ENCODE results near the gene GABBR2.
"Not testable (repeated sequence)": the region's sequence is repeated elsewhere in the genome, so short reads cannot be mapped to it uniquely, and the experiment has no call there.

Gene GABBR2

GRCh38 chr9:98684816-98685215, 23.9 kb downstream of the GABBR2 start:
- not testable (repeated sequence) for DNase-seq

GRCh38 chr9:98678244-98678842, 30.4 kb downstream of the GABBR2 start:
- DNase-seq: no peak

DNA sequence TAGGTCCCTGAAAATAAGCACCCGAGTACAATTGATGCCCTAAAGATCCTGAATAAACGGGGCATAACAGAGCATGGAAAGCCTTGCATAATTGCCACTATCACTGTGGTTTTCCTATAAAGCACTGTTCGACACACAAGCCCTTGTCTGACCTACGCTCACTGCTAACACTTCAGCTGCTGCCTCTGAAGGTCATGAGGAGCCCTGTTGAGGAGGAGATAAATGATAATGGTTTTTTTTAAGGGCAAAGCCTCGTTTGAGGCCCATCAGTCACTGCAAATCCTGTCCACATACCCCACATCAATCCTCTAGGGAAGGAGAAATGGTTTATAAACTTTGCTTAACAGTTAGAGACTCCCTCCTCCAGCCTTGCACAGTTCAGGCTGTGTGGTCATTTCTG, 35.1 kb downstream of the GABBR2 start:
- DNase-seq: no peak

- no peak for DNase-seq
These were observed 41.6 kb downstream of the GABBR2 start for GRCh38 chr9:98667005-98667640.

- DNase-seq: no peak
These were observed 43.2 kb downstream of the GABBR2 start for GRCh38 chr9:98665501-98665900.

GRCh38 chr9:98660541-98660940, 48.2 kb downstream of the GABBR2 start:
- no peak for DNase-seq

- DNase-seq: no peak
These were observed 49.8 kb downstream of the GABBR2 start for GRCh38 chr9:98658951-98659351.

DNA sequence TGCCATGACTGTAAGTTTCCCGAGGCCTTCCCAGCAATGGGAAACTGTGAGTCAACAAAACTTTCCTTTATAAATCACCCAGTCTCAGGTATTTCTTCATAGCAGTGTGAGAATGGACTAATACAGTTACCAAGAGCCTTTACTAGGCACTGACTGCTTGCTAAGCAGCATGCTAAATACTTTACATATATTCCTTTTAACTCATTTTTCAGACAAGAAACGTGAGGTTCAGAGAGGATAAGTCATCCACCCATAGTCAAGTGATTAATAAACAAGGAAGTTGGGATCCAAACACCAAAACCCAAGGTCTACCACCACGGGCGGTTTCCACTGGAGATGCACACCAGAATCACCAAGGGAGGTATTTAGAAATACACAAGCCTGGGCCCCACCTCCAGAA, 50.8 kb downstream of the GABBR2 start:
- DNase-seq: no peak

DNA sequence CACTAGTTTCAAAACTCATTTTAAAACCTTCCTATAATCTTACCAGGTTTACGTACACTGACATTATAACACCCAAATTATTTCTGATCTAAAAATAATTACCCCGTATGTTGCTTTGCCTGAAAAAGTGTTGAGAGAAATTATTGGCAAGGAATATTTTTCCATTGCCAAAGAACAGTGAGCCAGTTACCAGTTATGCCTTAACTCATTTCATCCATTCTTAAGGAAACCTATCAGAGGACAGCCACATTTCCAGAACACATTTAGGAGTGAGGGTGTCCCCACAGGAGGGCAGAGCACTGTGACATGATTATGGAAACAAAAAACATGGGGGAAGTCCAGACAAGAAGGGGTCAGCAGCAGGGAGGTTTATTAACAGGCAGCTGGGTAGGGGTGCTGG, 52.2 kb downstream of the GABBR2 start:
- no peak for DNase-seq

DNA sequence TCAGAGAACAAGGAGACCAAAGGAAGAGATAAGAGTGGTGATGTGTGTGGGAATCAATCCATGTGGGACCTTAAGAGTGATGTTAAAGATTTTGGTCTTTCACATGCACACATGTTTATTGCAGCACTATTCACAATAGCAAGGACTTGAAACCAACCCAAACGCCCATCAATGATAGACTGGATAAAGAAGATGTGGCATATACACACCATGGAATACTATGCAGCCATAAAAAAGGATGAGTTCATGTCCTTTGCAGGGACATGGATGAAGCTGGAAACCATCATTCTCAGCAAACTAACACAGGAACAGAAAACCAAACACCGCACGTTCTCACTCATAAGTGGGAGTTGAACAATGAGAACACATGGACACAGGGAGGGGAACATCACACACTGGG, 53.3 kb downstream of the GABBR2 start:
- not testable (repeated sequence) for DNase-seq

DNA sequence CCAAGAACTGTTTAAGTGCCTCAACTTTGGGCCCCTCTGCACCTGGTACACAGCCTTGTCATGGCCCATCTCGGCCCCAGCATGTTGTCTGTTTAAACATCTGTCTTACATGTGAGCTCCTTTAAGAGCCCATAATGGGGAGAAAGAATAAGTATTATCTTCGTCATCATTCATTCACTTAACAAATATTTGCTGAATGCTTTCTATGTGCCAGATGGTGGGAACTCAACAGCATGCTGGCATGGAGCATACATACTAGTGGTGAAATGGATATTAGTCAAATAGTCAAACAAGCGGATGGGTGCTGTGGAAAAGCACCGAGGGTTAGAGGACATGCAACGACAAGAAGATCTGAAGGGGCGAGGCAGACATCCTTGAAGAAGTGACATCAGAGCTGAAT, 54.5 kb downstream of the GABBR2 start:
- peak; percentile 92 for DNase-seq

DNA sequence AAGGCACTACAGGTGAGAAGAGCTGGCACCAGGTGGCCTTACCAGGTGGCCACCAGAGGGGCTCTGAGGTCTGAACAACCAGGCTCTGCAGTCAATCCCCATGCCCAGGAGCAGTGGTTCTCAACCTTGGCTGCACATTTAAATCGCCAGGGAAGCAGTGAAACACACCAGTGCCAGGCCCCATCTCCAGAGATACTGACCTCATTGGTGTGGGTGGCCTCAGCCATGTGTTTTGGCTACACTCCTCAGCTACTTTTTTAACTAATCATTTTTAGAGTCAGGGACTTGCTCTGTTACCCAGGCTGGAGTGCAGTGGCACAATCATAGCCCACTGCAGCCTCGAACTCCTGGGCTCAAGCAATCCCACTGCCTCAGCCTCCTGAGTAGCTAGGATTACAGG, 56.0 kb downstream of the GABBR2 start:
- no peak for DNase-seq

DNA sequence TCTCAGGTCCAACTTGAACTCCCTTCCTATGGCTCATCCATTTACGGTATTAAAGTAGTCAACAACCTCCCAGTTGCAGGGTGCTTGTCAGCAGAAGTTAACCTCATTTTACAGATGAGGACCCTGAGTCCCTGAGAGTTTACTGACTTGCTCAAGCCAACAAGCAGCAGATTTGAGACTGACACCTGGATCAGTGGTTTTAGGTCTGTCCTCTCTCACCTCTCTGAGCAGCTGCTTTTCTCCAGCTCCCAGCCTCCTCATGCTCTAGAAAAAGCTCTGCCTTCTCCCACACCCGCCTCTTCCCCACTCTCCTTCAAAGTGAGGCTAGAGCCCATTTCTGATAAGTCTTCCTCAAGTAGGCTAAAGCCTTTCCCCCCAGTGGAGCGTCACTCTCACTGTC, 56.4 kb downstream of the GABBR2 start:
- DNase-seq: no peak

DNA sequence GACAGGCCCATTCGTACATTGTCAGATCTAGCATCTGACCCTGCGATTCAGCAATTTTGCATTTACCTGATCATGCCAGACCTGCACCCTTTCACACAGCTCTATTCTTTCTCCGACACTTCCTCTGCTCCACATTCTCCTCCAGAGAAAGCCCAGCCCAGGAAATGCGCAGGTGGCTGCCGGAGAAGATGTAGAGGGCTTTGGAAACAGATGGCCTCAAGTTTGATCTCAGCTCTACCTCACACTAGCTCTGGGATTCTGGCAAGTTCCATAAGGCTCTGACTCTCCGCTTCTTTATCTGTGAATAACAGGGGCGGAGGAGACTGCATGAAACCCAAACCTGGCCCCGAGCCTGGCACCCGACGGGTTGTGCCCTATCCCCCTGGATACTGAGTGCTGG, 61.5 kb downstream of the GABBR2 start:
- no peak for DNase-seq

GRCh38 chr9:98644011-98644410, 64.7 kb downstream of the GABBR2 start:
- DNase-seq: no peak

DNA sequence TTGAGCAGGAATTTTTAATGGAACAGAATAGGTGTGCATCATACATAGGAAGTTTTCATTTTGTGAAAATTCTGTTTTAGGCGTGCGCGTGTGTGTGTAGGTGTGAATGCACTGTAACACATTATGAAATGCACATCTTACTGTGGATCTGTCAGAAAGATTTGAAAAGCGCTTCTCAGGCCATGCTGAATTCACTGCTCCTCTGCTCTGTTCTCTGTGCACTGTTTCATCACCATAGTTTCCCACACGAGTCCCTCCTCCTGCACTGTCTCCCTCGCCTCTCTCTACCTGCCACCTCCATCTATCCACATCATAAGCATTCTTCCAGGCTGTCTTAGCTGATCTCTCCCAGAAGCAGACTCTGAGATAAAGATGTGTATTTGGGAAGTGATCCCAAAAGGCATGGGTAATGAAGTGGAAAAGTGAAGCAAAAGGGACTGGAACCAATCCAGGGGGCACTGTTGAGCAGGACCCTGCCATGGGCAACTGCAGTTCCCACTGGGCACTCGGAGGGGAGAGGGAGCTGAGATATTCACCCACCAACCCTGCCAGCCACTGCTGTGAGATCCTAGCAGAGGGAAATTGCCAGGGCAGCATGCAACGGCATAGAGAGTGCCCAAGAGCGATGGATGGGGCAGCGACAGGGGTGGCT, 65.9 kb downstream of the GABBR2 start:
- no peak for DNase-seq

- no peak for DNase-seq
These were observed 67.0 kb downstream of the GABBR2 start for GRCh38 chr9:98641695-98642094.

GRCh38 chr9:98640394-98640793, 68.3 kb downstream of the GABBR2 start:
- no peak for DNase-seq

- DNase-seq: no peak
These were observed 69.6 kb downstream of the GABBR2 start for GRCh38 chr9:98639133-98639532.

- no peak for DNase-seq
These were observed 71.4 kb downstream of the GABBR2 start for GRCh38 chr9:98637381-98637780.

DNA sequence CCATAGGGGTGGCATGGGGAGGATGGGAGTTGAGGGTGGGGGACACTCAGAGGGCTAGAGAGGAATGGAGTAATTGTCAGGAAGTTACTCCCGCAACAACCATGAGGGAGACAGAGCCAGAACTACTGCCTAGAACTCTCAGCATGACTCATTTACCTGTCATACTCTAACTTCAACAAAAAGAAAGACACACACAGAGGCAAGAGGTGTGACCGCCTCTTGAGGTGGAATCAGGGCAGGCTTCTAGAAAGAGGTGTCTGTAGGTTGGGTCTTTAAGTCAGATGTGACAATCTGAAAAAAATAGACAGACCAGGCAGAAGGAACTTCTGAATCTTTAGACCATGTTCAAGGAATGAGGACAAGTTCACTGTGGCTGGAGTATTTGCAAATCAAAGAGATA, 73.4 kb downstream of the GABBR2 start:
- no peak for DNase-seq

- no peak for DNase-seq
These were observed 73.9 kb downstream of the GABBR2 start for GRCh38 chr9:98634685-98635336.

DNA sequence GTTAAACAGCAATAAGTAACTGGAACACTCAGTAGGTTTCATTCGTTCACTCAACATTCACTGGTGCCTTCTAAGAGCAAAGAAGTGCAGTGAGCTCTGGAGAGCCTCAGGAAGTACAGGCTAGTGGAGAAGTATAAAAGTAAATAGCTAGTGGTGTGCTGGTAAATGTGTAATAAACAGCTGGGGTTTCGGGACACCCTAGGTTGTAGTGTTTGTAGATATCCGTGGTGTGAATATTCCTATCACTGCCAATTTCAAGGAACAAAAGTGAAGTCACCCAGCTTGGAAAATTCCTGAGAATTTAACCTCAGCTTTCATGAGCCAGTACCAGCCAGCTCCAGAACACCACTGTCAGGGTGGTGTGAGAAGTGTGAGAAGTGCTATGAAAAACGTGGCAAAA, 75.9 kb downstream of the GABBR2 start:
- DNase-seq: no peak

DNA sequence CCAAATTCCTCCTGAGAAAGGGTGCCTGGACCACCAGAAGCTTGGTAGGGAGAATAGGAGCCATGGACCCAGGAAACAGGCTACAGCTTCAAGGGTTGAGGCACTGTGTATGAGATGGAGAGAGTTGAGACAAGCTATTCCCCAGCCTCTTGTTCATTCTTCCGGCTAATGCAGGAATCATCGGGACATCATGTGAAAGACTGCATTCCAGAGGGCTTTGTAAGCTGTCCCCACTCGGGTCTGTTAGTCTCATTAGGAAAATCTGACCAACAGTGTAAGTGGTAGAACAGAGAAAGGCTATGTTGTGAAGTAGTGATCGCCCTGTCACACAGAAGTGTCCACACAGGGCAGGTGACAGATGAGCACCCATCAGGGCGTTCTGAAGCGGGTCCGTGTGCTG, 81.4 kb downstream of the GABBR2 start:
- DNase-seq: no peak
